HG03571 (cell line): ENCODE measurements around the gene DCHS2.

Source experiments
- ATAC-seq: cut with Tn5 transposase; IDR thresholded peaks from one replicate; pipeline ENCODE4 v1.9.1; 2021; ENCODE audit not compliant: unreplicated experiment

Gene DCHS2, protein sequence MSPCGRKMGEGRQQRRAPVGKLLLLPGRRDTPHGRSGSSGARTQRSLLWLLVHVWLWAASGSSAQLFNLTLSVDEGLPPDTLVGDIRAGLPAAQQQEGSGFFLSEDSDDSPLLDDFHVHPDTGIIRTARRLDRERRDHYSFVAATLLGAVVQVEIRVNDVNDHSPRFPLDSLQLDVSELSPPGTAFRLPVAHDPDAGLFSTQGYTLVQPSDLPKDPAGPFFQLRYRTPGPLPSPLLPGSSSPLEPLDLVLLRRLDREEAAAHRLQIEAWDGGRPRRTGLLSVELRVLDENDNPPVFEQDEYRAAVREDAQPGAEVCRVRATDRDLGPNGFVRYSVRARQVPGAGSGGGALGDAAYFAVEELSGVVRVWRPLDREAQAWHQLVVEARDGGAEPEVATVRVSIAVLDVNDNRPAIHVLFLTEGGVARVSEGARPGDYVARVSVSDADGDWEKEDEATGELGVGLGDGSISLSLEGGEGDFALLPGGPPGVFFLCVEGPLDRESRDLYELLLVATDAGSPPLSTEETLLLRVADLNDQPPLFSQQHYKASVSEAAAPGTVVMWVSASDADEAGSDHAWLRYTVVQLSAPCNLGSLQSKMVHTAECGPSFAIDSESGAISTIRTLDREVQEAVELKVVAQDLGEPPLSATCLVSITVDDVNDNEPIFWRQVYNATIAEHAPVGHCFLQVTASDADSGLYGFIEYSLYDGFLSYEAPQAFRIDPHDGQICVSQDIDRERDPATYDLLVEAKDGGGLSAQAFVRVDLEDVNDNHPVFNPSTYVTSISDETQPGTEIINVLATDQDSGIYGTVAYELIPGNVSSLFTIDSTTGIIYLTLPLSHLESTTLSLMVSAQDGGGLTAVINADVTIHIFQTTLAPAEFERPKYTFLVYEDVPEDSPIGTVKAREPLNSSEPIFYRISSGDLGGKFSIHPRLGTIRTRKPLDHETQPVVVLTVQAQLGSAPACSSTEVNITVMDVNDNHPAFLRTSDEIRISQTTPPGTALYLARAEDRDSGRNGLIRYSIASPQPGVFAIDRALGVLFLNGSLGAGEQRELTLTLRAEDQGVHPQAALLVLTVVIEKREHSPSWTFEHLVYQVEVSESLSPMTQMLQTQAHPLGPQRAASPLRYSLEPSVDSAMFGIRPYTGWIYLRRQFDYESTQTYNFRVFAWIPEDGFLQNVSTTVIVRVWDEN (N-terminal part only)

DNA sequence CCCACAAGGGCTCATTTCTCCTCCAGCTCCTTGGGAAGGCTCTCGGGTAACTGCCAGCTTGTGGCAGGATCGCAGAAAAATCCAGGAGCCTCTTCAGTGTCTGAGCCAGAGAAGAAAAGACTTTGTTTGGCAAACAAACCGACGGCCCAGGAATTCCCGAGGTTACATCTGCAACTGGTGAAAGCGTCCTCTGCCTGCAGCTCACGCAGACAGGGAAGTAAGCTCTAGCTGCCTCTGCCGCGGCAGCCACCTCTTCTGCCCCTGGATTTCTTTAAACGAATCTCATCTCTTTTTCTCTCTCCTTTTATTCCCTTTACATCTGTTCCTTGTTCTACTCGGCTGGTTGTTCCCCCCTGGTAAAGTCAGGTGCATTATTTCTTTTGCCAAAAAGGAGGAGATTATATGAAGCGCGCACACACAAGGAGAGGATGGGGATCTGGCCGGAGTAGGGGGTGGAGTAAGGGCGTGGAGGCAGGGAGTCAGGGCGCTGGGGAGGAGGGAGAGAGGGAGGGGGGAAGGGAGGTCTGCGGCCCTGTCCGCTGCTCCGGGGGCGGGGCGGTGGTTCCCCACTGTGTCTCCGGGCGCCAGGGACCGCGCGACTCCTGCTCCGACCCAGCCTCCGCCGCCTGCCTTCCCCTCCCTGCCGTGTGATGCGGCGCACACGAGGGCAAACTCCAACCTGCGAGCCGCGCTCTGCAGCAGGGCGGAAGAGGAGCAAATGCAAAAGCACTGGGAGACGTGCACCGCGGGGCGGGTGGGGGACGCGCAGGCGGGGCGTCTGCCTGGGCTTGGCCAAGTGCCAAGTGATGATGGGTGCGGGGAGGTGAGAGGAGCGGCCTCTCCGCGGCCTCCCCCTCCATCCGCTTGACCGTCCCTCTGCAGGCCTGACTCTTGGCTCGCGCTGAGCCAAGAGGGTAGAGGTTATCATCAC is at the start of gene DCHS2:
TSS of gene DCHS2 (minus strand) at position 459 of the 931 bp plus-strand sequence. CDS start at position 15, 444 bp downstream.
- peak; percentile 47 for ATAC-seq

DNA sequence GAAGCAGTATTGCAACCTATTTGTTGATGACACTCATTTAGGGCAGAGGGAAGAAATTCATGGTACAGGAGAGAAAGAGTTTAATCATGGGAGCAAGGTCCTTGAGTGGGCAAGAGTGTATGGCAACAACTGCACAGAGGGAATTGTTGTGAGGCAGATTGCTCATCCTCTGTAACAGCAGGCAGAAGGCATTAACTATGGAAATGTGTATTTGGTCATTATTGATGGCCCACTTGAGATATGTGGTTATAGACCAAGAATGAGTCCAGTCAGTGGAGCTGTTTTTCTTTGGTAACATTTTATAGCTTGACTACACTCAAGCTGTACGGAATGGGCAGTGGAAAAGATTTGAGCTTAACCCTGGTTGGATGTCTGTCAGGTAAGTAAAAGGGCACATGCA is 42.7 kb upstream of the DCHS2 start:
- ATAC-seq = no peak

DNA sequence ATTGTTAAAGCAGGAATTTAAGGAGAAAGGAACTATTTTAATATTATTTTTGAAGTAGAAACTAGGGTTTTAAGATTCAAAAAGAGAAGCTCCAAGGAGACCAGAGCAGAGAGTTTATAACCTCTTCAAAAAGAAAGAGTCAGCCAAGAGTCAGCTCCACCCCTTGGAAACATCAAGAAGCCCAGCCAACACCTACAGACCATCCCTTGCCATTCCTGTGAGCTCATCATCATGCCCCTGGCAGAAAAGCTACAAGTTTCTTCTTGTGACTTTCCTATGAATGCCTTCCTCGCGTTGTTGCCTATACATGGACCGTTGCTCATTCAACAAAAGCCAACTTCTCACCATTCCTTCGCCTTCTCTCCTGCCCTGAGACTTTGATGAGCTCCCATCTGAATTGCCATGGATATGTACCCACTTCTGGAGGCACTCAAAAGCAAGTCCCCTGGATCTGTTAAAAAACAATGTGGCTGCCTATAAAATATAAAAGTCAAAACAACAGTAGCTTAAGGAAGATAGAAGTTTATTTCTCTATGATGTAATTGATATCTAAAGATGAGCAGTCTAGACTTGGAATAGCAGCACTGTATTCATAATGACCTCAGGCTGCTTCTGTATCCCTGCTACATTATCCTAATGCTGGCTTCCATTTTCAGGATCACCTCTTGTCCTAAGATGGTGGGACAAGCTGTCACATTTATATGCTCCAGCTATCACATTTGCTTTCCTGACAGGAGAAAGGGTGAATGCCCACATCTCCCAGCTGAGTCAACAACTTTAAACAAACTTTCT is 38.3 kb upstream of the DCHS2 start:
- ATAC-seq = no peak

DNA sequence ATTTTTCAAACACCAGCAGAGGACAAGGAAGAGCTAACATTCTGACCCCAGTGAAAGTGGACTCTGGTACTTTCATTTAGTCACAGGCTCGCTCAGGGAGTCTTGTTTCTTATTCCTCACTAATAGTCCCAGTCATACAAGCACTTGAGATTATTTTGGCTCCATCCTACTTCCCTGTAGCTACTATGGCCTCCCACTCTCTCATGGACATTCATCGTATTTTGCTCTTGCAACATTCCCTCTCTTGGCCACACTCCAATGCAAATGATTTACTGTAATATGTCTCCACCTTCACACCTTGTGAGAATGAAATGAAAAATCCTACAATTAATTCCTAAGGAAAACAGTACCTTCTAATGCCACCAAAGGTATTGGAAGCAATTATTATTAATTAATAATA is 37.3 kb upstream of the DCHS2 start:
- no peak for ATAC-seq

DNA sequence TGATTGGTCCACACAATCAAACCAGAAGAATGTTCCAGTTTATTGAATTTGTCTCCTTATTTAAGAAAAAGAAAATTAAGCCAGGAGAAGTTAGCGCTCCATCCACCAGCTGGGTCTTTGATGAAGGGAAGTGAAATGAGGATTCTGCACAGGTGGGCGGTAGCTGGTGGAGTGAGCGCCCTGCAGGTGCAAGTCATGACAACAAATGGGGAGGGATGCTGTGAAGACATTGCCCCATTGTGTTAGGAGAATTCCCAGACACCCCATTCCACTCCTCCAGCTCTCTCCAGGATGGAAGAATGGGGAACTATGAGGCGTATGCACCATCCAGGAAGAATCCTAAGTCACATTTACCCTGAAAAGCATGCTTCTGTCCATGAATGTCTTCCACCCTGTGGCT is 35.7 kb upstream of the DCHS2 start:
- no peak for ATAC-seq

DNA sequence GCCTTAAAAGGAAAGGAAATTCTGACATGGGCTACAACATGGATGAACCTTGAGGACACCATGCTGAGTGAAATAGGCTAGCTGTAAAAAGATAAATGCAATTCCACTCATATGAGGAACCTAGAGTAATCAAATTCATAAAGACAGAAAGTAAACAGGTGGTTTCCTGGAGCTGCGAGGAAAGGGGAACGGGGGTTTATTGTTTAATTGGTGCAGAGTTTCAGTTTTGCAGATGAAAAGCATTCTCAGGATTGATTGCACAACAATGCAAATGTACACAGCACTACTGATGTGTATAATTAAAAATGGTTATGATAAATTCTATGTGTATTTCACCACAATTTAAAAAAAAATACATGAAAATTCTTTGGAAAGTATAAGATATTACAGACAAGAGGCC is 34.6 kb upstream of the DCHS2 start:
- no peak for ATAC-seq

DNA sequence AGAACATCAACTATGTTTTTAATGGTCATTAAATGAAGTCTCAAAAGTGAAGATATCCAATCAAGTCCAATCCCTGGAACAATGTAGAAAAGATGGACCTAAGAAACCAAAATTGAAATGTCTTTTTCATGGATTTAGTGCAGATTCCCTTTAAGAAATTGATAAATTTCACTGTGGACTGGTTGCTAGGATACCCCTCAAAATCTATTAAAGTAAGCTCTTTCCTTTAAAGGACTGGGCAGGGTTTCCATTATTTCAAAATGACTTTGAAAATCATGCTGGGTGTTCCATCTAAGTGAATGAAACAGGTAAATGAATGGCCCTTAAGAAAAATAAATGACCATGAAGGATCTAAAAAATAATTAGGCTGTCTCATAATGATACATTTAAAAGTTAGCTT is 30.0 kb upstream of the DCHS2 start:
- no peak for ATAC-seq

DNA sequence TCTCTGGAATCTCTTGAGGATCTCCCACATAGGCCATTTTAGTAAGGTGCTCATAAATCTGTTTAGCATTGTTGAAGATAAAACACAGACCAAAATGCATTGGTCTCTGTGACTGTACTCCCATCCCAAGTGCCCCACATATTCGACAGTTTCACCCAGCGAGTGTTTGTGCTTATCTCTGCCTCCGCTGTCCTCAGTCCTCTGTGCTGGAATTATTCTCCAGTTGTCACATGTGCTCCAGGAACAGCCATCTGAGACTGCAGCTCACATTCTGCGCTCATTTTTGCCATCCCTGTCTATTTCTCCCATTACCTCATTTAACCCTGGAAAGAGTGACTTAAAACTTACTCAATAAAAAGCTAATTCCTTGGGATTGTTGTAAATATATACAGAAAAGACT is 27.6 kb upstream of the DCHS2 start:
- ATAC-seq = no peak

DNA sequence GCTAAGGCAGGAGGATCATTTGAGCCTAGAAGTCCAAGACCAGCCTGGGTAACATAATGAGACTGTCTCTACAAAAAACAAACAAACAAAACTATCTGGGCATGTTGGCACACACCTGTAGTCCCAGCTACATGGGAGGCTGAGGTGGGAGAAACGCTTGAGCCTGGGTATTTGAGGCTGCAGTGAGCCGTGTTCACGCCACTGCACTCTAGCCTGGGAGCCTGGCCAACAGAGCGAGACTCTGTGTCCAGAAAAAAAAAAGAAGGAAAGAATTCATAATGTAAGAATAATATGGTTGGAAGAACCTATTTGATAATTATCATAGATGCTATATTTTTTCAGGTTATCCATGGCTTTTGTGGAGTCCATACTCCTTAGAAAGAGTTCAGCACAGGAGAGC is 26.0 kb upstream of the DCHS2 start:
- ATAC-seq = no peak

DNA sequence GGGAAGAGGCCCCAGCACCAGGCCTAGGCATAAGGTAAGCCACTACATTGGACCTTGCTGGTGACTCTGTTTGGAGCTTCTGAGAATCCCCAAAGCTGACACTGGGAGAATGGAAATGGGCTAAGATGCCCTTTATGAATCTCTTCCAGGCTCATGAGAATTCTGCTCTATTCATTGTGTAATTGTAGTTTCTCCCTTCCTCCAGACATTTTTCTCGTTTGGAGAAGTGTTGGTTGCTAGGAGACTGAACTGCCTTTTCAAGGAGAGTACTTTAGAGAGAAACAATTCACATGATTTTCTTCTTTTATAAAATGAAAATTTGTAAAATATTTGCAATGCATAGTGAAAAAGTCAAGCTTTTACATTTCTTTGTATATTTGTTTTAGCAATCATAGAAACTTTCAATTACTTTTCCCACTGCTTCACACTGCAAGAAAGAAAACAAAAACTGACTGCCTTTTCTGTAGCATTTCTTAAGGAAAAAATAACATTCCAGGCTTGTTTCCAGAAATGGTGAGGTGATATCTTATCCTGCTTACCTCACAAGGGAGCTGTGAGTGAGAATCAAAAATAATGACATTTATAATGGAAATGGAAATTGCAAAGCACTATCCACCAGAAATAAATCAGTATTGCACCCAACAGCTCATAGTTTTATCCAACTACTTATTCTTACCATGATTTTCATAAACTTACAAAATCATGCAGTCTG is 24.9 kb upstream of the DCHS2 start:
- no peak for ATAC-seq

DNA sequence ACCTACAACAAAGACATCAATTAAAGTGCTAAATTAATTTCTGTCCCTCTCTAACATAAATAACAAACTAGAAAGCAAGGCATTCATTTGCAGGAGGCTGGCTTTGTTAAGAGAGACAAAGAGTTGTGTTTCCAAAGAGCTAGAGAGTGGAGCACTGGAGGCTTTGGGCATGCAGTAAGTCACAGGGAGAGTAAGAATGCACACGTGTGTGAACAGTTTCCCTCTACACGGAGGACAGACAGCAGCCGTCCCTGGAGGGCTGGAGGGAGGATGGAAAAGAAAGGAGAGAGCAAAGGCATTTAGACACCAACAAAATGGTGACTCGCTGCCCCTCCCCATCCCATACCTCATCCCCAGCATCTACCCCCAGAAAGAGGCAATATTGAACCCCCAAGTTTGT is 20.4 kb upstream of the DCHS2 start:
- ATAC-seq = no peak

DNA sequence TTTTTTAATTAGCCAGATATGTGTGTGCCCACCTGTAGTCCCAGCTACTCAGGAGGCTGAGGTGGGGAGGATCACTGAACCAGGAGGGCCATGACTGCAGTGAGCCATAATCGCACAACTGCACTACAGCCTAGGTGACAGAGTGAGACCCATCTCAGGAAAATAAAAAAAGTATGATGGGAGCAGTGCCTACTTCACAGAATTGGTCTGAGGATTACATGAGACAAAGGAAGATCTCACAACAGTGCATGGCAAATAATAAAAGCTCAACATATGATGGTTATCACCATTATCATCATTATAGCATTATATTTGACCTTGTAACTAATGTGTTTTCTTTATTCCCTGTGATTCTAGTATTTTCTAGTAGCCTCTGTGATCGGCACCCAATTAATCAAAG is 19.9 kb upstream of the DCHS2 start:
- no peak for ATAC-seq

DNA sequence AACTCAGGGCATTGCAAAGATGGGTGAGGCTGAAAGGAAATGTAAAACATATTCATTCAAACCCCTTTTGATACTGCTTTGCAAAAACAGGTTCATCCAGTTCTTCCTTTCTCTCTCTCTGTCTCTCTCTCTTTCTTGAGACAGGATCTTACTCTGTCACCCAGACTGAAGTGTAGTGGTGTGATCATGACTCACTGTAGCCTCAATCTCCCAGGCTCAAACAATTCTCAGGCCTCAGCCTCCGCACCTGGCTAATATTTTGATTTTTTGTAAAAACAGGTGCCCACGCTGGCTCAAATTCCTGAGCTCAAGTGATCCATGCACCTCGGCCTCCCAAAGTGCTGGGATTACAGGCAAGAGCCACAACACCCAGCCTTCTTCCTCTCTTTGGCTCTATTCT is 15.6 kb upstream of the DCHS2 start:
- ATAC-seq = no peak

DNA sequence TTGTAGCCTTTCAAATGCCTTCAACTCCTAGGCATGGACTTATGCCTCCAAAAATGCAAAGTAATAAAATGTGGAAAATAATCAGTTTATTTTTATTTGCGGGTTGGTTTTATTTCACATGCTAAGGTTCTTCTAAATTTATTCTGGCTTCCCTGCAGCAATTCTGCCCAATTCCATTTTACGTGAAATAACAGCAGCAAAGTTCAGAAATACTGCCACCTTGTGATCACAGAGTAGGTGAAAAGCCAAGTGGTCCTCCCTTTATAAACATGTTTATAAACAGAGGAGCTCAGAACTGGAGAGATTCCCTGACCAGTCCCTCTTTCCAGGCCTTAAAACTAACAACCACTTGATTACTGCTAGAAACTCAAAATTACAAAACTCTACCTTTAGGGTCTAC is 14.7 kb upstream of the DCHS2 start:
- no peak for ATAC-seq

DNA sequence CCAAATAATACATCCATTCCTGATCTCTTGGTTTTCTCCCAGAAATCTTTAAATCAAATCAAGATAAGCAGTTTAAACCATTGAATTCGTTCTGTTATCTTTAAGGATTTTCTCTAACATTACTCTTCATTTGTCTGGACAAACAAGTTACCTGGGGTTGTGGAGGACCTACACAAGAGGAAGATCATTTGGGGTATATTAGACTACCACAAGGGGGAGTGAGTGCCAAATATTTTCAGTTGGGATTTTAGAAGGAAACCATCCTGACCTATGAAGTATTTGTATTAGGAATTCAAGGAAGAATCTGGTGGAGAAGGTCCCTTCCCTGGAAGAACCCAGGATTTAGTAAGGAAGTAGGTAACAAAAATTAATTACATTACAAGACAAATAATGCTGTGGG is 12.0 kb upstream of the DCHS2 start:
- no peak for ATAC-seq

DNA sequence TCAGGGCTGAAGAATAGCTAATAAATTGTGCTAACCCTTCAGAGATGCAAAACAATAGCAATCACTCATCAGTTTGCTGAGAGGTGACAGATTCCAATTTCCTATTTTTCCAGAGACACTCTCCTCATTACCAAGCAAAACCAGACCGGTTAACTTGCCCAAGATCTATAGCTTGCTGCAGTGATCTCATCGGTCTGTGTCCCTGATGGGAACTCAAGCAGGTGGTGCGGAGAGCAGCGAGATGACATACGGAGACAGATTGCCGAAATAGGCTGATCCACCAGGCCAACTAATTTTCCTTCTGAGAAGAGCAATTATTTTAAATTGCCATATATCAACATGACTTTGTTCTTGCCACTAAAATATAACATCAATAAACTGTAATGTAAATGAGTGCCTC is 10.5 kb upstream of the DCHS2 start:
- no peak for ATAC-seq

DNA sequence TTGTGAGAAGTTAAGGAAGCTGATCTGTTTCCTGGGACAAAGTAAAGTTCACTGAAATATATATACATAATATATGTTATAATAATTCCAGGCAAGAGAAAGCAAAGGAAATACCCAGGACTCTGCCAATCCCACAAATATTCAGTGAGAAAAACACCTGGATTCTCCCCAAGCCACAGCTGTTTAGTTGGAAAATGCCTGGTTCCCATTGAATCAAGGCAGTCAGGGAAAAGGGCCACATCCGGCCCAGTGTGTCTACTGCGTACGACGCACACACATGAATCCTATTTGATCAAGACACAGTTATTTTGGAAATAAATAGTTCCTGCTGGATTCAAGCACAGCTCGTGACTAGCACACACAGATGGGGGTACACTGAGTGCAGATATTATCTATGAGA is 6.3 kb upstream of the DCHS2 start:
- no peak for ATAC-seq

DNA sequence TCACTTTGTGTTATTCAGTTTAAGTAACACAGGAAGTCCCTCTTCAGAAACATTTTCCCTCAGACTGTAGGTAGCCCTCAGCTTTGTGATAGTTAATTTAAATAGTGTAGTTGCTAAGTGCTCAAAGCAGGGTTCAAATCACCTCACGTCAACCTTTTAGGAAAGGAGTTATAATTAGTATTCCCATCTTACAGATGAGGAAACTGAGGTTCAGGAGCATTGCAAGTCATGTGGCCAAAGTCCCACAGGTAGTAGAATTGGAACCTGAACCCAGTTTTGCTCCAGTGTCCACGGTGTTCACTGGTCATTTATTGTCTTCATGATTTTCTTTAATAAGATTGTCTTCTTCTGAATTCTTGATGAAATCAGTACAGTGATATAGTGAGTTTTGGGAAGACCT is 4.3 kb upstream of the DCHS2 start:
- ATAC-seq = no peak

DNA sequence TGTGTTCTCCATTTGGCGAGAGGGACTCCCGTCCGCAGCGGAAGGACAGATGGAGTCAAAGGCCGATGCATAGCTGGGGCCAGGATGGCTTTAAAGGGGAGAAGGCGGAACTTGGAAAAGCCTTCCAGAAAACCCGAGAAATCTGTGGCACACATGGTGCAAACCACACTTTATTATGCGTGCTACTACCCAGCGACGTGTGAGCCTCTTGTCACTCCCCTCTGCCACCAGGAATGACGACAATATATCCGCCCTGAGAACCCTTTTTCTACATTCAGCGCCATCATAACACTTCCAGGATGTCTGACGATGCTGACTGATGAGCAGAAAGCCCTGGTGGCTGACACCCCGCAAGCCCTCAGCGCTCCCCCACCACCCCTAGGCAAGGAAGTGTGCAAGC is 689 bp upstream of the DCHS2 start:
- ATAC-seq = no peak
